ENCODE measurements around the gene SPATA31D1. TPM values are rescaled to one million over a fixed set of nuclear protein-coding genes. Genes with fewer than 3 reads are reported as not detected.

SPATA31D1 gene
- total RNA-seq, 4 donors from 2014 or later, result not detected

DNA sequence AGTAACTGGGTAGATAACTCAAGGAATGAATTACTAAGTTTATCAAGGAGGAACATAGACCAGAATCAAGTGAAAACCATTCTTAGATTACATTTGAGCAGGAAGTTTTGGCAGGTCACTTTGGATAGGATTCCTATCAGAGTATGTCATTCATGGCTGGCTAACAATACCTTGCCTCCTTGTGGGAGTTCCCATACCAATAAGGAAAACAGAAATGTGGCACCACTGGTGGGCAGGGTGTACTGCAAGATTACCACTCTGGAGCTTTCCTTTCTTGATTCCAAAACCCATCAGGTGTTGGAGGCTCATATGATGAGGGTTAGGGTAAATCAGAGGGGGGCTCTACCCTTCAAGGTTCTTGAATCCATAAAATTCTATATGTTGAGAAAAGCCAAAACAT, 18.6 kb upstream of the SPATA31D1 start:
- no peak for ATAC-seq
- Histone ChIP-seq H3K4me1 (no peaks in the 10 kb centered on the region), H3K36me3 (no peaks in the 10 kb centered on the region), H3K27ac (no peak overlapping the region), H3K9me3 (peaks cover 0 to under 1% (median 0%) of the 10 kb centered on the region in 3 donors), H3K4me3 (no peak overlapping the region), H3K27me3 (no peaks in the 10 kb centered on the region)
- TF ChIP-seq EP300 (IDR thresholded peaks at IDR 0.05), result no peak
- TF ChIP-seq POLR2AphosphoS5 (IDR thresholded peaks at IDR 0.05), result no peak
- TF ChIP-seq, protein P1, sequence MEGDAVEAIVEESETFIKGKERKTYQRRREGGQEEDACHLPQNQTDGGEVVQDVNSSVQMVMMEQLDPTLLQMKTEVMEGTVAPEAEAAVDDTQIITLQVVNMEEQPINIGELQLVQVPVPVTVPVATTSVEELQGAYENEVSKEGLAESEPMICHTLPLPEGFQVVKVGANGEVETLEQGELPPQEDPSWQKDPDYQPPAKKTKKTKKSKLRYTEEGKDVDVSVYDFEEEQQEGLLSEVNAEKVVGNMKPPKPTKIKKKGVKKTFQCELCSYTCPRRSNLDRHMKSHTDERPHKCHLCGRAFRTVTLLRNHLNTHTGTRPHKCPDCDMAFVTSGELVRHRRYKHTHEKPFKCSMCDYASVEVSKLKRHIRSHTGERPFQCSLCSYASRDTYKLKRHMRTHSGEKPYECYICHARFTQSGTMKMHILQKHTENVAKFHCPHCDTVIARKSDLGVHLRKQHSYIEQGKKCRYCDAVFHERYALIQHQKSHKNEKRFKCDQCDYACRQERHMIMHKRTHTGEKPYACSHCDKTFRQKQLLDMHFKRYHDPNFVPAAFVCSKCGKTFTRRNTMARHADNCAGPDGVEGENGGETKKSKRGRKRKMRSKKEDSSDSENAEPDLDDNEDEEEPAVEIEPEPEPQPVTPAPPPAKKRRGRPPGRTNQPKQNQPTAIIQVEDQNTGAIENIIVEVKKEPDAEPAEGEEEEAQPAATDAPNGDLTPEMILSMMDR (IDR thresholded peaks at IDR 0.05), result no peak
- no peak for TF ChIP-seq POLR2A (IDR thresholded peaks at IDR 0.05)

DNA sequence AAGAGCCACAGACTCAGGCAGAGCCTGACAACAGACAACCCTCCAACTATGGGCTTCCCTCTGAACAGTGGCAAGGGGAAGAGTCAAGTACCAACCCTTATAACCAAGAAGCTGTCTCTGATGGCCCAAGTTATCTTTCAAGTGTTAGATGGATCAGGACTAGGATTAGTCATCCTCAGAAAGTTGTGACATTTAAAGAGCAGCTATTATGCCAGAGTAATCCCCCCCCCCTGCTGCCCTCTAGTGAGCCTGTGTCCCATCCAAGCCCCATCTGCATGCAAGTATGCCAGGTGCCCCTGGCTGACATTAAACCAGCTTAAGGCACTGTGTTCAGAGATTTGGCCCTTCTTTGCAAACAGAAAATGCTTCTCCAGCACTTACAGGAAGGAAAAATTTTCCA, 16.8 kb upstream of the SPATA31D1 start:
- Histone ChIP-seq H3K36me3 (no peaks in the 10 kb centered on the region), H3K27me3 (no peaks in the 10 kb centered on the region), H3K4me3 (no peak overlapping the region), H3K4me1 (no peaks in the 10 kb centered on the region), H3K9me3 (no peaks in the 10 kb centered on the region), H3K27ac (no peak overlapping the region)
- ATAC-seq, result no peak
- no peak for TF ChIP-seq POLR2AphosphoS5 (IDR thresholded peaks at IDR 0.05)
- TF ChIP-seq, protein P1 (IDR thresholded peaks at IDR 0.05), result no peak

DNA sequence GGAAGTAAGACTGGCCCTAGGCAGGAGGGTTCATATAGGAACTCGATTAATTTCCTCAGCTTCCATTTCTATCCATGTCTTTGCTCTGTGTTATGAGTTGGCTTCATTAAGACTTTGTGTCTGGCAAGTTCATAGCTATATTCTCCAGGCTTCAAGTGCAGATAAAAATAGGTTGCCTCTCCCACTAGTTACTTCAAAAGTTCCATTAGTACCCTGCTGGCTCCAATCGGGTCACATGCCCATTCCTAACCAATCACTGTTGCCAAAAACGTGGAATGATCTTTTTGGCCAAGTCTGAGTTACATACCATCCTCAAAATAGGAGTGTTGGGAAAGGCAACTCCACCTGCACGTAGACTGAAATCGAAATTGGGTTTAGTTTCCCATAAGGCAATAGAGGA, 13.8 kb upstream of the SPATA31D1 start:
- Histone ChIP-seq H3K9me3 (no peaks in the 10 kb centered on the region), H3K4me1 (no peaks in the 10 kb centered on the region), H3K27me3 (no peaks in the 10 kb centered on the region), H3K36me3 (no peaks in the 10 kb centered on the region), H3K4me3 (no peak overlapping the region), H3K27ac (no peak overlapping the region)
- 72 to 98% methylated on average over 4 to 5 of the region's 5 CpGs for WGBS, 2 donors (ENCODE audit: low coverage in 1 of 2)
- TF ChIP-seq, protein P1 (IDR thresholded peaks at IDR 0.05), result no peak
- TF ChIP-seq EP300 (IDR thresholded peaks at IDR 0.05) (no peak), POLR2AphosphoS5 (IDR thresholded peaks at IDR 0.05) (no peak), POLR2A (IDR thresholded peaks at IDR 0.05) (no peak)
- ATAC-seq, result no peak

DNA sequence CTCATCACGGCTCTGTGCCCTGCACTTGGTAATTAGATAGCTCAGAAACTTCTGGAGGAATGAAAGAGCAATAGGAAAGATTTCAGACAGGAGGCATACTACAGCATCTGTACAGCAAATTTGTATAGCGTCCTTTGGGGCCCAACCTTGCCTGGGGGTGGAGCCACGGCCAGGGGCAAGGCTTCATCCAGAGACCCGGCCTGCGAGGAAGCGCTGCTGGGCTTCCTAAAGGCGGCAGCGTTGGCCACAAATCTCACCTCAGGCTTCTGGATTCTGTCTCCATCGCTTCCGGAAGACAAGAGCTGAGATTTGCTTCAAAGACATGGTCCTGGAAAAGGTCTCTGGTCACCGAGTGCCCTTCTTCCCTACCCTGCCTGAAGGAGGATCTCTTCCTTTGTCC, 12.2 kb upstream of the SPATA31D1 start:
- no peaks in the 10 kb centered on the region for H3K4me1 ChIP-seq

DNA sequence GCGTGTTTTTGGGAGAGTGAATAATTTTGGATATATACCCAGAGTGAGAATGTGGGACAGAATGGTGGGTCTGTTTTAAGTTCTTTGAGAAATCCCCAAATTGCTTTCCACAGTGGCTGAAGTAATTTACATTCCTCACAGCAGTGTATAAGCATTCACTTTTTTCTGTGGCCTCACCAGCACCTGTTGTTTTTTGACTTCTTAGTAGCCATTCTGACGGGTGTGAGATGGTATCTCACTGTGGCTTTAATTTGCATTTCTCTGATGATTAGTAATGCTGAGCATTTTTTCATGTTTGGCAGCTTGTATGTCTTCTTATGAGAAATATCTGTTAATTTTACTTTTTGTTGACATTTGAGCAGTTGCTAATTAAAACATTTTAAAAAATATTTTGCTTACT, 9.4 kb upstream of the SPATA31D1 start:
- Histone ChIP-seq H3K9me3 (no peaks in the 10 kb centered on the region), H3K27me3 (no peaks in the 10 kb centered on the region), H3K4me1 (no peaks in the 10 kb centered on the region), H3K36me3 (no peaks in the 10 kb centered on the region), H3K4me3 (no peak overlapping the region), H3K27ac (no peak overlapping the region)
- ATAC-seq, result no peak
- 86 to 92% methylated on average over 2 of the region's 2 CpGs for WGBS, 2 donors (ENCODE audit: low coverage in 1 of 2)
- TF ChIP-seq EP300 (IDR thresholded peaks at IDR 0.05) (no peak), POLR2AphosphoS5 (IDR thresholded peaks at IDR 0.05) (no peak), POLR2A (IDR thresholded peaks at IDR 0.05) (no peak)
- TF ChIP-seq, protein P1 (IDR thresholded peaks at IDR 0.05), result no peak

More for the DNA sequence above, 12.2 kb upstream of the SPATA31D1 start:
- TF ChIP-seq EP300 (IDR thresholded peaks at IDR 0.05), result no peak
- TF ChIP-seq, protein P1 (IDR thresholded peaks at IDR 0.05), result no peak
- no peak for TF ChIP-seq POLR2A (IDR thresholded peaks at IDR 0.05)
- TF ChIP-seq POLR2AphosphoS5 (IDR thresholded peaks at IDR 0.05), result no peak
- H3K36me3 ChIP-seq, result no peaks in the 10 kb centered on the region
- 86 to 94% methylated on average over 5 to 9 of the region's 11 CpGs for WGBS, 2 donors (ENCODE audit: low coverage in 1 of 2)
- no peak for ATAC-seq
- H3K9me3 ChIP-seq, result no peaks in the 10 kb centered on the region
- no peaks in the 10 kb centered on the region for H3K27me3 ChIP-seq
- no peak overlapping the region for H3K4me3 ChIP-seq
- no peak overlapping the region for H3K27ac ChIP-seq
